Measurements from ENCODE around the gene TP53BP2. TPM values are rescaled to one million over a fixed set of nuclear protein-coding genes. Genes with fewer than 3 reads are reported as not detected.
"Not testable (repeated sequence)": the region's sequence is repeated elsewhere in the genome, so short reads cannot be mapped to it uniquely, and the experiment has no call there.

Gene TP53BP2
- total RNA-seq, 1 experiment from 2014 or later = 40.4 TPM

GRCh38 chr1:223864599-223865368, 19.0 kb upstream of the TP53BP2 start:
- H3K27ac ChIP-seq; H3K4me3 ChIP-seq; H3K9me3 ChIP-seq (replicated peaks); DNase-seq (ENCODE audit: low read depth in 1 of 2, low spot score in 2 of 2); H3K36me3 ChIP-seq; H3K4me1 ChIP-seq (replicated peaks): not testable (repeated sequence)
- H3K27me3 ChIP-seq (replicated peaks) = peaks cover 13% of the 10 kb centered on the region

- Histone ChIP-seq H3K4me3 (no peak overlapping the region), H3K27me3 (replicated peaks) (peaks cover 16% of the 10 kb centered on the region), H3K4me1 (replicated peaks) (no peaks in the 10 kb centered on the region), H3K9me3 (replicated peaks) (no peaks in the 10 kb centered on the region), H3K36me3 (no peaks in the 10 kb centered on the region), H3K27ac (no peak overlapping the region)
- no peak for DNase-seq (ENCODE audit: low read depth in 1 of 2, low spot score in 2 of 2)
These were observed 18.3 kb upstream of the TP53BP2 start for GRCh38 chr1:223864084-223864483.

GRCh38 chr1:223861904-223862303, 16.2 kb upstream of the TP53BP2 start:
- H3K4me3 ChIP-seq = no peak overlapping the region
- no peaks in the 10 kb centered on the region for H3K4me1 ChIP-seq (replicated peaks)
- peaks cover 14% of the 10 kb centered on the region for H3K27me3 ChIP-seq (replicated peaks)
- no peaks in the 10 kb centered on the region for H3K9me3 ChIP-seq (replicated peaks)
- no peaks in the 10 kb centered on the region for H3K36me3 ChIP-seq
- no peak for DNase-seq (ENCODE audit: low read depth in 1 of 2, low spot score in 2 of 2)
- no peak overlapping the region for H3K27ac ChIP-seq

- no peaks in the 10 kb centered on the region for H3K9me3 ChIP-seq (replicated peaks)
These were observed 14.4 kb upstream of the TP53BP2 start for GRCh38 chr1:223860051-223860622.

GRCh38 chr1:223859058-223859457, 13.3 kb upstream of the TP53BP2 start:
- H3K4me3 ChIP-seq = no peak overlapping the region
- no peak for DNase-seq (ENCODE audit: low read depth in 1 of 2, low spot score in 2 of 2)
- no peaks in the 10 kb centered on the region for H3K9me3 ChIP-seq (replicated peaks)
- H3K4me1 ChIP-seq (replicated peaks) = no peaks in the 10 kb centered on the region
- no peak overlapping the region for H3K27ac ChIP-seq
- no peaks in the 10 kb centered on the region for H3K36me3 ChIP-seq
- H3K27me3 ChIP-seq (replicated peaks) = peaks cover 14% of the 10 kb centered on the region

More at GRCh38 chr1:223860051-223860622, 14.4 kb upstream of the TP53BP2 start:
- Histone ChIP-seq H3K27ac (no peak overlapping the region), H3K4me3 (no peak overlapping the region), H3K36me3 (no peaks in the 10 kb centered on the region), H3K27me3 (replicated peaks) (peaks cover 14% of the 10 kb centered on the region), H3K4me1 (replicated peaks) (no peaks in the 10 kb centered on the region)
- DNase-seq (ENCODE audit: low read depth in 1 of 2, low spot score in 2 of 2) = no peak

GRCh38 chr1:223856386-223856785, 10.6 kb upstream of the TP53BP2 start:
- no peaks in the 10 kb centered on the region for H3K9me3 ChIP-seq (replicated peaks)
- H3K4me3 ChIP-seq = no peak overlapping the region
- no peak overlapping the region for H3K27ac ChIP-seq
- peaks cover 11% of the 10 kb centered on the region for H3K27me3 ChIP-seq (replicated peaks)
- H3K36me3 ChIP-seq = no peaks in the 10 kb centered on the region
- 0 out of 2 replicates have a peak, but pooled peaks cover 3% of the 10 kb centered on the region for H3K4me1 ChIP-seq (replicated peaks)
- no peak for DNase-seq (ENCODE audit: low read depth in 1 of 2, low spot score in 2 of 2)

GRCh38 chr1:223853748-223854147, 8.0 kb upstream of the TP53BP2 start:
- no peak overlapping the region for H3K27ac ChIP-seq
- H3K9me3 ChIP-seq (replicated peaks) = no peaks in the 10 kb centered on the region
- 0 out of 2 replicates have a peak, but pooled peaks cover 3% of the 10 kb centered on the region for H3K4me1 ChIP-seq (replicated peaks)
- no peak overlapping the region for H3K4me3 ChIP-seq
- peaks cover 4% of the 10 kb centered on the region for H3K27me3 ChIP-seq (replicated peaks)
- H3K36me3 ChIP-seq = no peaks in the 10 kb centered on the region
- DNase-seq (ENCODE audit: low read depth in 1 of 2, low spot score in 2 of 2) = no peak

GRCh38 chr1:223853275-223853674, 7.5 kb upstream of the TP53BP2 start:
- H3K4me3 ChIP-seq = no peak overlapping the region

GRCh38 chr1:223852337-223852736, 6.6 kb upstream of the TP53BP2 start:
- H3K4me3 ChIP-seq = no peak overlapping the region
- no peak for DNase-seq (ENCODE audit: low read depth in 1 of 2, low spot score in 2 of 2)
- H3K27me3 ChIP-seq (replicated peaks) = no peaks in the 10 kb centered on the region
- no peaks in the 10 kb centered on the region for H3K9me3 ChIP-seq (replicated peaks)
- 0 out of 2 replicates have a peak, but pooled peaks cover 3% of the 10 kb centered on the region for H3K4me1 ChIP-seq (replicated peaks)
- H3K36me3 ChIP-seq = no peaks in the 10 kb centered on the region
- no peak overlapping the region for H3K27ac ChIP-seq

More at GRCh38 chr1:223853275-223853674, 7.5 kb upstream of the TP53BP2 start:
- H3K9me3 ChIP-seq (replicated peaks) = no peaks in the 10 kb centered on the region
- H3K27ac ChIP-seq = no peak overlapping the region
- no peak for DNase-seq (ENCODE audit: low read depth in 1 of 2, low spot score in 2 of 2)
- no peaks in the 10 kb centered on the region for H3K27me3 ChIP-seq (replicated peaks)
- 0 out of 2 replicates have a peak, but pooled peaks cover 3% of the 10 kb centered on the region for H3K4me1 ChIP-seq (replicated peaks)
- no peaks in the 10 kb centered on the region for H3K36me3 ChIP-seq

- Histone ChIP-seq H3K27ac (no peak overlapping the region), H3K9me3 (replicated peaks) (no peaks in the 10 kb centered on the region), H3K4me3 (no peak overlapping the region), H3K27me3 (replicated peaks) (no peaks in the 10 kb centered on the region), H3K4me1 (replicated peaks) (peaks cover 14% of the 10 kb centered on the region), H3K36me3 (peaks cover 8% of the 10 kb centered on the region)
- no peak for DNase-seq (ENCODE audit: low read depth in 1 of 2, low spot score in 2 of 2)
These were observed 3.9 kb upstream of the TP53BP2 start for GRCh38 chr1:223849352-223850254.

- Histone ChIP-seq H3K27ac (no peak overlapping the region), H3K27me3 (replicated peaks) (no peaks in the 10 kb centered on the region), H3K9me3 (replicated peaks) (no peaks in the 10 kb centered on the region), H3K4me3 (no peak overlapping the region), H3K36me3 (peaks cover 10% of the 10 kb centered on the region), H3K4me1 (replicated peaks) (peaks cover 20% of the 10 kb centered on the region)
- DNase-seq (ENCODE audit: low read depth in 1 of 2, low spot score in 2 of 2) = no peak
These were observed 2.8 kb upstream of the TP53BP2 start for GRCh38 chr1:223848536-223848935.

GRCh38 chr1:223847781-223848345, 2.1 kb upstream of the TP53BP2 start:
- H3K27me3 ChIP-seq (replicated peaks) = no peaks in the 10 kb centered on the region

GRCh38 chr1:223845037-223845809, 524 bp downstream of the TP53BP2 start:
- H3K9me3 ChIP-seq (replicated peaks) = no peaks in the 10 kb centered on the region
- peaks cover 10% of the 10 kb centered on the region for H3K36me3 ChIP-seq
- peak overlapping the region; percentile 100 for H3K4me3 ChIP-seq
- peak; percentile 55 to 66 for DNase-seq (ENCODE audit: low read depth in 1 of 2, low spot score in 2 of 2)
- no peaks in the 10 kb centered on the region for H3K27me3 ChIP-seq (replicated peaks)
- peak overlapping the region; percentile 99 for H3K27ac ChIP-seq
- H3K4me1 ChIP-seq (replicated peaks) = peaks cover 17% of the 10 kb centered on the region

More at GRCh38 chr1:223847781-223848345, 2.1 kb upstream of the TP53BP2 start:
- no peak overlapping the region for H3K27ac ChIP-seq
- H3K9me3 ChIP-seq (replicated peaks) = no peaks in the 10 kb centered on the region
- H3K36me3 ChIP-seq = peaks cover 10% of the 10 kb centered on the region
- H3K4me1 ChIP-seq (replicated peaks) = peaks cover 17% of the 10 kb centered on the region
- no peak for DNase-seq (ENCODE audit: low read depth in 1 of 2, low spot score in 2 of 2)
- no peak overlapping the region for H3K4me3 ChIP-seq
